Mesenchymal stem cell (in vitro differentiated cells and primary cell): ENCODE data around the gene SLC26A6.
A peak's percentile ranks its signal among the peaks of the same experiment; 100 is the strongest.

Experiments used
- DNase-seq: peaks from one replicate; pipeline ENCODE4 v3.0.0-alpha.2; 2013
- H2AFZ ChIP-seq: one replicate; pipeline ENCODE4 v1.6.1; 2013; ENCODE audit warnings: low read depth, mild to moderate bottlenecking, control low read depth, inconsistent platforms, low read length, moderate library complexity
- H2AK5ac ChIP-seq: 2 replicates; pipeline ENCODE4 v1.6.1; 2013; ENCODE audit warnings: low read length, moderate library complexity, mild to moderate bottlenecking, inconsistent platforms; ENCODE audit not compliant: severe bottlenecking
- H2BK120ac ChIP-seq: one replicate; pipeline ENCODE4 v1.6.1; 2013; ENCODE audit warnings: low read depth, mild to moderate bottlenecking, inconsistent platforms, low read length, moderate library complexity
- H2BK12ac ChIP-seq, 2 experiments: one replicate each; pipeline ENCODE4 v1.6.1; 2013; ENCODE audit warnings: inconsistent platforms in 2 of 2, low read length in 2 of 2, mild to moderate bottlenecking in 2 of 2, moderate library complexity in 2 of 2, control low read depth in 1 of 2
- H2BK15ac ChIP-seq: one replicate; pipeline ENCODE4 v1.6.1; 2013; ENCODE audit warnings: mild to moderate bottlenecking, low read depth, inconsistent platforms; ENCODE audit not compliant: poor library complexity, severe bottlenecking
- H2BK5ac ChIP-seq: 2 replicates; pipeline ENCODE4 v1.6.1; 2013; ENCODE audit warnings: low read depth, mild to moderate bottlenecking, low read length, control low read depth, inconsistent platforms; ENCODE audit not compliant: poor library complexity, severe bottlenecking
- H3K14ac ChIP-seq, 2 experiments: one replicate each; pipeline ENCODE4 v1.6.1; 2013; ENCODE audit warnings: inconsistent platforms in 2 of 2, low read length in 2 of 2, control low read depth in 1 of 2, mild to moderate bottlenecking in 1 of 2, moderate library complexity in 1 of 2
- H3K18ac ChIP-seq, 2 experiments: one replicate each; pipeline ENCODE4 v1.6.1; 2013; ENCODE audit warnings: inconsistent platforms in 2 of 2, low read length in 2 of 2, control low read depth in 1 of 2, low read depth in 1 of 2, mild to moderate bottlenecking in 1 of 2
- H3K23ac ChIP-seq, 2 experiments: one replicate each; pipeline ENCODE4 v1.6.1; 2013; ENCODE audit warnings: inconsistent platforms in 2 of 2, low read length in 2 of 2, mild to moderate bottlenecking in 2 of 2, moderate library complexity in 2 of 2, control low read depth in 1 of 2
- H3K27ac ChIP-seq: 2 replicates; pipeline ENCODE4 v1.5.1; 2013; ENCODE audit warnings: mild to moderate bottlenecking, moderate library complexity, low read length, control low read depth, inconsistent platforms; ENCODE audit not compliant: poor library complexity, severe bottlenecking
- H3K27me3 ChIP-seq, 2 experiments: 2 replicates each; pipeline versions ENCODE4 v1.6.1 to v1.7.0; 2013; ENCODE audit warnings: low read length in 2 of 2, mild to moderate bottlenecking in 2 of 2, moderate library complexity in 2 of 2, control low read depth in 1 of 2, inconsistent platforms in 1 of 2; ENCODE audit not compliant: control insufficient read depth in 1 of 2, insufficient read depth in 1 of 2
- H3K36me3 ChIP-seq, 2 experiments: 2 replicates each; pipeline versions ENCODE4 v1.6.1 to v1.7.0; 2013; ENCODE audit warnings: low read length in 2 of 2, control low read depth in 1 of 2, inconsistent platforms in 1 of 2, low read depth in 1 of 2, mild to moderate bottlenecking in 1 of 2; ENCODE audit not compliant: insufficient read depth in 2 of 2, control insufficient read depth in 1 of 2
- H3K4ac ChIP-seq, 2 experiments: one replicate each; pipeline ENCODE4 v1.6.1; 2013; ENCODE audit warnings: inconsistent platforms in 2 of 2, low read length in 2 of 2, mild to moderate bottlenecking in 2 of 2, moderate library complexity in 2 of 2, control low read depth in 1 of 2, low read depth in 1 of 2
- H3K4me1 ChIP-seq: 2 replicates; pipeline ENCODE4 v1.6.1; 2013; ENCODE audit warnings: low read depth, low read length, control low read depth; ENCODE audit not compliant: control insufficient read depth, insufficient read depth
- H3K4me2 ChIP-seq: 2 replicates; pipeline ENCODE4 v1.6.1; 2013; ENCODE audit warnings: low read length, mild to moderate bottlenecking, inconsistent platforms; ENCODE audit not compliant: poor library complexity, severe bottlenecking
- H3K4me3 ChIP-seq, 2 experiments: 2 replicates each; pipeline versions ENCODE4 v1.5.1 to v1.7.0; 2013; ENCODE audit warnings: low read length in 2 of 2, mild to moderate bottlenecking in 2 of 2, control low read depth in 1 of 2, low read depth in 1 of 2; ENCODE audit not compliant: insufficient read depth in 1 of 2
- H3K79me1 ChIP-seq: replicated peaks from 2 replicates; pipeline ENCODE4 v1.6.1; 2013; ENCODE audit warnings: mild to moderate bottlenecking, control low read depth, low read length, inconsistent platforms; ENCODE audit not compliant: poor library complexity, severe bottlenecking
- H3K9ac ChIP-seq: 2 replicates; pipeline ENCODE4 v1.7.0; 2013; ENCODE audit warnings: mild to moderate bottlenecking, low read length, moderate library complexity
- H3K9me3 ChIP-seq: 2 replicates; pipeline ENCODE4 v1.7.0; 2013; ENCODE audit warnings: mild to moderate bottlenecking, low read length; ENCODE audit not compliant: control insufficient read depth
- H4K8ac ChIP-seq: one replicate; pipeline ENCODE4 v1.6.1; 2013; ENCODE audit warnings: inconsistent platforms, mild to moderate bottlenecking, low read length, moderate library complexity
- H4K91ac ChIP-seq: one replicate; pipeline ENCODE4 v1.6.1; 2013; ENCODE audit warnings: mild to moderate bottlenecking, low read length, inconsistent platforms
- WGBS: methylation state at CpG from one replicate; pipeline ENCODE4 v1.1.7; 2013; ENCODE audit warnings: mixed read lengths; 5-methylcytosine and 5-hydroxymethylcytosine counted together

Gene SLC26A6

DNA sequence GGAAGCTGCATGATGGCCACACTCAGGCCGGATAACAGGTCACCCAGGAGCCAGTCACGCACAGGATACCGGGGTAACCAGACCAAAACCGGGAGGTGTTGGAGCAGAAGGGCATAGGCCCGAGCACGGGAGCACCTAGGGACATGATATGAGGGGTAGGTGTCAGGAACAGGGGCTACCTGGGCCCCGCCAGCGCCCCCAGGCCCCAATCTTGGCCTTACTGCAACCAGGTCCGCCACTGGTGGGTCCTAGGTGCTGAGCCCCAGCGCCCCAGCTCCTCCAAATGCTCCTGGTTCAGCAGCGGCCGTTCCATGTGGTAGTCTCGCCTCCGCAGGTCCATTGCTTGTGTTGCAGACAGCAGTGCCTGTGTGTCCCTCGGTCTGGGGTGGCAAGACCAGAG is 2.0 kb downstream of the SLC26A6 start:
- Histone ChIP-seq H3K14ac (no peak overlapping the region), H4K8ac (no peak overlapping the region), H2BK12ac (no peak overlapping the region), H3K18ac (no peak overlapping the region), H3K27ac (no peak overlapping the region), H2AK5ac (no peak overlapping the region), H2BK5ac (no peak overlapping the region), H3K79me1 (peaks cover 47% of the 10 kb centered on the region), H2BK120ac (no peak overlapping the region), H3K4ac (no peak overlapping the region), H3K4me2 (no peak overlapping the region), H3K23ac (no peak overlapping the region), H2BK15ac (no peak overlapping the region), H4K91ac (no peak overlapping the region), H3K9me3 (no peaks in the 10 kb centered on the region), H3K4me1 (peaks cover 23% of the 10 kb centered on the region), H2AFZ (no peak overlapping the region), H3K9ac (no peak overlapping the region), H3K36me3 (peaks cover 51 to 56% of the 10 kb centered on the region in 2 experiments), H3K27me3 (no peaks in the 10 kb centered on the region), H3K4me3 (no peak overlapping the region)
- no peak for DNase-seq
- 98% methylated on average over 15 of the region's 15 CpGs for WGBS

GRCh38 chr3:48631516-48632448 is 3.5 kb downstream of the SLC26A6 start:
- Histone ChIP-seq H2BK120ac (no peak overlapping the region), H3K4me3 (no peak overlapping the region), H2BK5ac (no peak overlapping the region), H3K14ac (no peak overlapping the region), H3K9ac (no peak overlapping the region), H4K91ac (peak overlapping the region; percentile 11), H3K27me3 (no peaks in the 10 kb centered on the region), H3K4me2 (no peak overlapping the region), H3K79me1 (peaks cover 50% of the 10 kb centered on the region), H4K8ac (no peak overlapping the region), H3K9me3 (no peaks in the 10 kb centered on the region), H3K23ac (no peak overlapping the region), H3K18ac (no peak overlapping the region), H2BK12ac (no peak overlapping the region), H3K27ac (no peak overlapping the region), H2BK15ac (no peak overlapping the region), H2AK5ac (no peak overlapping the region), H3K4me1 (peaks cover 23% of the 10 kb centered on the region), H3K36me3 (peaks cover 65 to 71% of the 10 kb centered on the region in 2 experiments), H3K4ac (no peak overlapping the region), H2AFZ (no peak overlapping the region)
- 97% methylated on average over 22 of the region's 22 CpGs for WGBS
- no peak for DNase-seq

DNA sequence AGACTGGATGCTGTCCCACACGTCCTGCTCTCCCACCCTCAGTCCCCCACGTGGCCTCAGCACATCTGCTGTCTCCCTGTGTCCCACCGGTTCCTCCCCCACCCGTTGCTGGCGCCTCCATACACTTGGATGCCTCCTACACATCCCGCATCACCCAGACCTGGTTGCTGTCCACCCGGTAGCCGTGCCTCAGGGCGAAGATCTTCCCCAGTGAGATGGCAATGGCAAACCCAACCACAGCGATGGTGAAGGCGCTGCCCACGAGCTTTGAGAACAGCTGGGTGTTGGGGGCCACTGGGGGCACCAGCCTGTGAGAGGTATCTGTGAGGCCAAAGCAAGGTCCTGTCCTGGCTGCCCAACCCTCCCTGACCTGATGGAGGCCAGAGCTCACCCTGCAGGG is 4.4 kb downstream of the SLC26A6 start:
- H3K18ac ChIP-seq, result no peak overlapping the region
- H2BK5ac ChIP-seq, result no peak overlapping the region
- no peak overlapping the region for H3K14ac ChIP-seq
- no peak for DNase-seq
- no peak overlapping the region for H2AFZ ChIP-seq
- H3K4me3 ChIP-seq, result no peak overlapping the region
- H3K23ac ChIP-seq, result no peak overlapping the region
- H4K91ac ChIP-seq, result no peak overlapping the region
- H3K9me3 ChIP-seq, result no peaks in the 10 kb centered on the region
- H3K27me3 ChIP-seq, result no peaks in the 10 kb centered on the region
- 97% methylated on average over 12 of the region's 12 CpGs for WGBS
- H2BK15ac ChIP-seq, result no peak overlapping the region
- H3K4me2 ChIP-seq, result no peak overlapping the region
- H3K79me1 ChIP-seq, result peaks cover 44% of the 10 kb centered on the region
- H3K4me1 ChIP-seq, result peaks cover 16% of the 10 kb centered on the region
- H3K27ac ChIP-seq, result no peak overlapping the region
- no peak overlapping the region for H4K8ac ChIP-seq
- H2BK120ac ChIP-seq, result no peak overlapping the region
- no peak overlapping the region for H2AK5ac ChIP-seq
- H3K36me3 ChIP-seq, result peaks cover 75 to 81% of the 10 kb centered on the region in 2 experiments
- no peak overlapping the region for H2BK12ac ChIP-seq
- no peak overlapping the region for H3K4ac ChIP-seq
- no peak overlapping the region for H3K9ac ChIP-seq

DNA sequence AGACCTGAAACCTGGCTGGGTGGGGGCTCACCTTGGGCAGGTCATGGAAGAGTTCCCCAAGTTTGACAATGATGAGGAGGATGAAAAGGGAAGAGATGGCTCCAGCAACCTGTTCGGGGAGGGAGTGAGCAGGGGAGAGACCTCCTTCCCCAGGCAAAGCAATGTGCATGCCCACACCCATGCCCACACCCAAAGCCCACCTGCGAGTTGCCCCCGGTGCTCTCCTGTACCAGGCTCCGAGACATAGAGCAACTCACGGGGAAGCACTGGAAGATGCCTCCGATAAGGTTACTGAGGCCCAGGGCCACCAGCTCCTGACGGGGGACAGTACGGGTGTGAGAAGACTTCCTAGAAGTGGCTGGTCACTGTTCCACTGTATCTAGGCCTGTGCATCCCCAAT is 4.9 kb downstream of the SLC26A6 start:
- H2AFZ ChIP-seq, result no peak overlapping the region
- no peak overlapping the region for H3K27ac ChIP-seq
- H3K4me3 ChIP-seq, result no peak overlapping the region
- no peak overlapping the region for H3K14ac ChIP-seq
- no peaks in the 10 kb centered on the region for H3K27me3 ChIP-seq
- peaks cover 15% of the 10 kb centered on the region for H3K4me1 ChIP-seq
- no peak overlapping the region for H3K4me2 ChIP-seq
- 93% methylated on average over 8 of the region's 8 CpGs for WGBS
- peaks cover 79 to 85% of the 10 kb centered on the region in 2 experiments for H3K36me3 ChIP-seq
- DNase-seq, result no peak
- H3K79me1 ChIP-seq, result peaks cover 44% of the 10 kb centered on the region
- no peaks in the 10 kb centered on the region for H3K9me3 ChIP-seq
- no peak overlapping the region for H3K9ac ChIP-seq
- H4K91ac ChIP-seq, result no peak overlapping the region
- H2AK5ac ChIP-seq, result no peak overlapping the region
- H3K18ac ChIP-seq, result no peak overlapping the region
- H2BK15ac ChIP-seq, result no peak overlapping the region
- no peak overlapping the region for H3K4ac ChIP-seq
- no peak overlapping the region for H4K8ac ChIP-seq
- H2BK5ac ChIP-seq, result no peak overlapping the region
- no peak overlapping the region for H3K23ac ChIP-seq
- no peak overlapping the region for H2BK120ac ChIP-seq
- no peak overlapping the region for H2BK12ac ChIP-seq
